Measurements from ENCODE around the gene DBP.
"Not testable (repeated sequence)": the region's sequence is repeated elsewhere in the genome, so short reads cannot be mapped to it uniquely, and the experiment has no call there.

The DBP gene

GRCh38 chr19:48665786-48666185, 28.6 kb upstream of the DBP start:
- no peak for DNase-seq

- DNase-seq, result no peak
Measured at GRCh38 chr19:48664476-48664875, 27.3 kb upstream of the DBP start.

GRCh38 chr19:48663667-48664066, 26.5 kb upstream of the DBP start:
- no peak for DNase-seq

GRCh38 chr19:48661711-48662090, 24.5 kb upstream of the DBP start:
- DNase-seq, result no peak

GRCh38 chr19:48660852-48661710, 23.9 kb upstream of the DBP start:
- peak; percentile 86 to 91 for DNase-seq

- peak in 1 of 2 donors; percentile 36 for DNase-seq
Measured at GRCh38 chr19:48659768-48660167, 22.6 kb upstream of the DBP start.

- DNase-seq, result no peak
Measured at GRCh38 chr19:48658483-48658882, 21.3 kb upstream of the DBP start.

- not testable (repeated sequence) for DNase-seq
Measured at GRCh38 chr19:48657828-48658227, 20.6 kb upstream of the DBP start.

GRCh38 chr19:48656840-48657474, 19.8 kb upstream of the DBP start:
- no peak for DNase-seq

GRCh38 chr19:48654299-48655059, 17.3 kb upstream of the DBP start:
- no peak for DNase-seq

- DNase-seq, result no peak
Measured at GRCh38 chr19:48651683-48652048, 14.5 kb upstream of the DBP start.

- DNase-seq, result no peak
Measured at GRCh38 chr19:48650974-48651682, 13.9 kb upstream of the DBP start.

GRCh38 chr19:48648134-48648533, 11.0 kb upstream of the DBP start:
- DNase-seq, result no peak

GRCh38 chr19:48646722-48647216, 9.6 kb upstream of the DBP start:
- DNase-seq, result no peak

GRCh38 chr19:48646001-48646721, 9.0 kb upstream of the DBP start, which contains the start of gene CA11:
Gene CA11, minus strand, starts transcription at chr19:48646187. Its CDS starts 555 bp downstream, at chr19:48645632.
- DNase-seq, result peak; percentile 91 to 95

- DNase-seq, result no peak
Measured at GRCh38 chr19:48645620-48646000, 8.4 kb upstream of the DBP start.

- DNase-seq, result peak; percentile 79 to 83
Measured at GRCh38 chr19:48644839-48645619, 7.8 kb upstream of the DBP start.

- no peak for DNase-seq
Measured at GRCh38 chr19:48644355-48644754, 7.2 kb upstream of the DBP start.

GRCh38 chr19:48642862-48643261, 5.7 kb upstream of the DBP start:
- no peak for DNase-seq

GRCh38 chr19:48641850-48642249, 4.7 kb upstream of the DBP start:
- no peak for DNase-seq
